Measurements from ENCODE around the gene FOXJ2.
A peak's percentile ranks its signal among the peaks of the same experiment; 100 is the strongest.
"Not testable (repeated sequence)": the region's sequence is repeated elsewhere in the genome, so short reads cannot be mapped to it uniquely, and the experiment has no call there.

The FOXJ2 gene

GRCh38 chr12:8032242-8033152, at the start of gene FOXJ2:
FOXJ2 (plus strand) TSS chr12:8032716; CDS start chr12:8039833, 7,117 bp downstream.
- in situ Hi-C loops (cut with HindIII; ENCODE audit: low pct_ligation_motif_present, low pct_unique_long_range_greater_than_20kb, low sequenced_read_pairs) = no loop called here
- peak; percentile 82 for DNase-seq

- DNase-seq; in situ Hi-C loops (cut with HindIII; ENCODE audit: low pct_ligation_motif_present, low pct_unique_long_range_greater_than_20kb, low sequenced_read_pairs): not testable (repeated sequence)
Measured at GRCh38 chr12:7983019-7983418, 49.5 kb upstream of the FOXJ2 start.

- DNase-seq; in situ Hi-C loops (cut with HindIII; ENCODE audit: low pct_ligation_motif_present, low pct_unique_long_range_greater_than_20kb, low sequenced_read_pairs): not testable (repeated sequence)
Measured at GRCh38 chr12:7983460-7983859, 49.1 kb upstream of the FOXJ2 start.

GRCh38 chr12:7984900-7985299, 47.6 kb upstream of the FOXJ2 start:
- DNase-seq = no peak
- in situ Hi-C loops (cut with HindIII; ENCODE audit: low pct_ligation_motif_present, low pct_unique_long_range_greater_than_20kb, low sequenced_read_pairs) = no loop called here

- in situ Hi-C loops (cut with HindIII; ENCODE audit: low pct_ligation_motif_present, low pct_unique_long_range_greater_than_20kb, low sequenced_read_pairs) = no loop called here
Measured at GRCh38 chr12:7985802-7986418, 46.6 kb upstream of the FOXJ2 start.

GRCh38 chr12:7989827-7990491, 42.6 kb upstream of the FOXJ2 start:
- in situ Hi-C loops (cut with HindIII; ENCODE audit: low pct_ligation_motif_present, low pct_unique_long_range_greater_than_20kb, low sequenced_read_pairs) = no loop called here
- no peak for DNase-seq

More at GRCh38 chr12:7985802-7986418, 46.6 kb upstream of the FOXJ2 start:
- no peak for DNase-seq

- in situ Hi-C loops (cut with HindIII; ENCODE audit: low pct_ligation_motif_present, low pct_unique_long_range_greater_than_20kb, low sequenced_read_pairs) = no loop called here
- no peak for DNase-seq
Measured at GRCh38 chr12:7991535-7991934, 41.0 kb upstream of the FOXJ2 start.

- in situ Hi-C loops (cut with HindIII; ENCODE audit: low pct_ligation_motif_present, low pct_unique_long_range_greater_than_20kb, low sequenced_read_pairs) = no loop called here
- peak; percentile 26 for DNase-seq
Measured at GRCh38 chr12:7994731-7995205, 37.7 kb upstream of the FOXJ2 start.

- peak; percentile 81 for DNase-seq
- in situ Hi-C loops (cut with HindIII; ENCODE audit: low pct_ligation_motif_present, low pct_unique_long_range_greater_than_20kb, low sequenced_read_pairs) = no loop called here
Measured at GRCh38 chr12:7995266-7995963, 37.1 kb upstream of the FOXJ2 start.

GRCh38 chr12:8000827-8001226, 31.7 kb upstream of the FOXJ2 start:
- in situ Hi-C loops (cut with HindIII; ENCODE audit: low pct_ligation_motif_present, low pct_unique_long_range_greater_than_20kb, low sequenced_read_pairs); DNase-seq: not testable (repeated sequence)

GRCh38 chr12:8001496-8001895, 31.0 kb upstream of the FOXJ2 start:
- in situ Hi-C loops (cut with HindIII; ENCODE audit: low pct_ligation_motif_present, low pct_unique_long_range_greater_than_20kb, low sequenced_read_pairs); DNase-seq: not testable (repeated sequence)

GRCh38 chr12:8004897-8005296, 27.6 kb upstream of the FOXJ2 start:
- in situ Hi-C loops (cut with HindIII; ENCODE audit: low pct_ligation_motif_present, low pct_unique_long_range_greater_than_20kb, low sequenced_read_pairs); DNase-seq: not testable (repeated sequence)

GRCh38 chr12:8011331-8011730, 21.2 kb upstream of the FOXJ2 start:
- DNase-seq = no peak
- in situ Hi-C loops (cut with HindIII; ENCODE audit: low pct_ligation_motif_present, low pct_unique_long_range_greater_than_20kb, low sequenced_read_pairs) = no loop called here

- in situ Hi-C loops (cut with HindIII; ENCODE audit: low pct_ligation_motif_present, low pct_unique_long_range_greater_than_20kb, low sequenced_read_pairs) = no loop called here
- no peak for DNase-seq
Measured at GRCh38 chr12:8012651-8013309, 19.7 kb upstream of the FOXJ2 start.

- in situ Hi-C loops (cut with HindIII; ENCODE audit: low pct_ligation_motif_present, low pct_unique_long_range_greater_than_20kb, low sequenced_read_pairs) = no loop called here
- DNase-seq = no peak
Measured at GRCh38 chr12:8014836-8015235, 17.7 kb upstream of the FOXJ2 start.

GRCh38 chr12:8018213-8018612, 14.3 kb upstream of the FOXJ2 start:
- in situ Hi-C loops (cut with HindIII; ENCODE audit: low pct_ligation_motif_present, low pct_unique_long_range_greater_than_20kb, low sequenced_read_pairs); DNase-seq: not testable (repeated sequence)

- no peak for DNase-seq
- in situ Hi-C loops (cut with HindIII; ENCODE audit: low pct_ligation_motif_present, low pct_unique_long_range_greater_than_20kb, low sequenced_read_pairs) = no loop called here
Measured at GRCh38 chr12:8018666-8019581, 13.6 kb upstream of the FOXJ2 start.

Measured in ACHN (cell line).